22Rv1 (cell line): ENCODE results near the gene SLC4A9.
A peak's percentile ranks its signal among the peaks of the same experiment; 100 is the strongest.

Experiments used
- CTCF ChIP-seq: fragments of 450-650 bp; IDR thresholded peaks from 2 replicates; pipeline ENCODE4 v1.5.1; 2017; ENCODE audit warnings: mild to moderate bottlenecking
- ZFX ChIP-seq: fragments of 450-650 bp; IDR thresholded peaks from 2 replicates; pipeline ENCODE4 v1.6.1; 2017; ENCODE audit warnings: antibody characterized with exemption, borderline replicate concordance

GRCh38 chr5:140363631-140364471 lies 3.9 kb downstream of the SLC4A9 start:
- 0 out of 2 replicates have a peak, but pooled peaks have one; percentile 41 for TF ChIP-seq CTCF
- no peak for TF ChIP-seq ZFX
